H9 (cell line): ENCODE results near the gene MC1R. TPM values are rescaled to one million over a fixed set of nuclear protein-coding genes. Genes with fewer than 3 reads are reported as not detected.

Experiments used
- DNase-seq: peaks from one replicate; pipeline ENCODE4 v3.0.0-alpha.2; 2017
- H2AFZ ChIP-seq: one replicate; pipeline ENCODE4 v1.6.1; 2013; ENCODE audit warnings: mild to moderate bottlenecking, low read length, control low read depth, moderate library complexity
- H2AK5ac ChIP-seq: 2 replicates; pipeline ENCODE4 v1.6.1; 2013; ENCODE audit warnings: low read length, control low read depth, mixed read lengths; ENCODE audit not compliant: insufficient read length
- H2BK120ac ChIP-seq: one replicate; pipeline ENCODE4 v1.6.1; 2013; ENCODE audit warnings: low read depth, mild to moderate bottlenecking, low read length, control low read depth, inconsistent platforms; ENCODE audit not compliant: poor library complexity, severe bottlenecking
- H2BK12ac ChIP-seq: 2 replicates; pipeline ENCODE4 v1.6.1; 2013; ENCODE audit warnings: low read length, control low read depth, mixed read lengths, low read depth; ENCODE audit not compliant: insufficient read length
- H2BK15ac ChIP-seq: 2 replicates; pipeline ENCODE4 v1.6.1; 2013; ENCODE audit warnings: low read depth, low read length, control low read depth
- H2BK20ac ChIP-seq: one replicate; pipeline ENCODE4 v1.6.1; 2013; ENCODE audit warnings: low read depth, mild to moderate bottlenecking, low read length, control low read depth, inconsistent platforms; ENCODE audit not compliant: poor library complexity, severe bottlenecking
- H2BK5ac ChIP-seq: 2 replicates; pipeline ENCODE4 v1.6.1; 2013; ENCODE audit warnings: low read length, control low read depth, mixed read lengths; ENCODE audit not compliant: insufficient read length
- H3K14ac ChIP-seq: 2 replicates; pipeline ENCODE4 v1.6.1; 2013; ENCODE audit warnings: low read length, control low read depth; ENCODE audit not compliant: insufficient read depth
- H3K18ac ChIP-seq: 2 replicates; pipeline ENCODE4 v1.6.1; 2013; ENCODE audit warnings: low read depth, mild to moderate bottlenecking, mixed read lengths, low read length, control low read depth; ENCODE audit not compliant: insufficient read length
- H3K23ac ChIP-seq: 2 replicates; pipeline ENCODE4 v1.6.1; 2013; ENCODE audit warnings: low read length, control low read depth, mixed read lengths, low read depth; ENCODE audit not compliant: insufficient read length
- H3K23me2 ChIP-seq: 2 replicates; pipeline ENCODE4 v1.6.1; 2013; ENCODE audit warnings: low read depth, mild to moderate bottlenecking, mixed read lengths, low read length, control low read depth; ENCODE audit not compliant: insufficient read length, poor library complexity, severe bottlenecking
- H3K27ac ChIP-seq: 2 replicates; pipeline ENCODE4 v1.5.1; 2013; ENCODE audit warnings: low read length, control low read depth, mixed read lengths, low read depth; ENCODE audit not compliant: insufficient read length
- H3K27me3 ChIP-seq: 2 replicates; pipeline ENCODE4 v1.6.1; 2013; ENCODE audit warnings: low read length, control low read depth, inconsistent platforms; ENCODE audit not compliant: insufficient read depth
- H3K4ac ChIP-seq: 2 replicates; pipeline ENCODE4 v1.6.1; 2013; ENCODE audit warnings: low read depth, mild to moderate bottlenecking, control low read depth, inconsistent platforms, low read length, moderate library complexity
- H3K4me1 ChIP-seq: 2 replicates; pipeline ENCODE4 v1.6.1; 2013; ENCODE audit warnings: low read length, control low read depth, inconsistent platforms; ENCODE audit not compliant: insufficient read depth
- H3K4me2 ChIP-seq: 2 replicates; pipeline ENCODE4 v1.6.1; 2013; ENCODE audit warnings: low read length, control low read depth, mixed read lengths; ENCODE audit not compliant: insufficient read length, insufficient read depth
- H3K56ac ChIP-seq: 2 replicates; pipeline ENCODE4 v1.6.1; 2013; ENCODE audit warnings: low read depth, mild to moderate bottlenecking, mixed read lengths, low read length, control low read depth; ENCODE audit not compliant: insufficient read length
- H3K79me1 ChIP-seq: 2 replicates; pipeline ENCODE4 v1.6.1; 2013; ENCODE audit warnings: low read depth, mild to moderate bottlenecking, moderate library complexity, low read length, control low read depth, inconsistent platforms; ENCODE audit not compliant: insufficient read depth, poor library complexity, severe bottlenecking
- H3K79me2 ChIP-seq: 2 replicates; pipeline ENCODE4 v1.6.1; 2013; ENCODE audit warnings: low read length, control low read depth, inconsistent platforms; ENCODE audit not compliant: insufficient read depth
- H3K9ac ChIP-seq: 2 replicates; pipeline ENCODE4 v1.6.1; 2013; ENCODE audit warnings: low read length, control low read depth, mixed read lengths; ENCODE audit not compliant: insufficient read length; ENCODE audit errors: extremely low read depth
- H3K9me3 ChIP-seq: one replicate; pipeline ENCODE4 v1.6.1; 2013; ENCODE audit warnings: low read depth, low read length, inconsistent platforms; ENCODE audit not compliant: control insufficient read depth
- H3T11ph ChIP-seq: one replicate; pipeline ENCODE4 v1.6.1; 2013; ENCODE audit warnings: mild to moderate bottlenecking, low read length, control low read depth, inconsistent platforms
- H4K20me1 ChIP-seq: one replicate; pipeline ENCODE4 v1.6.1; 2013; ENCODE audit not compliant: control insufficient read depth, insufficient read length, insufficient read depth
- H4K5ac ChIP-seq: 2 replicates; pipeline ENCODE4 v1.6.1; 2013; ENCODE audit warnings: low read depth, mild to moderate bottlenecking, mixed read lengths, low read length, control low read depth; ENCODE audit not compliant: insufficient read length
- H4K8ac ChIP-seq: replicated peaks from 2 replicates; pipeline ENCODE4 v1.6.1; 2013; ENCODE audit warnings: low read length, control low read depth, mixed read lengths, low read depth; ENCODE audit not compliant: insufficient read length
- H4K91ac ChIP-seq: 2 replicates; pipeline ENCODE4 v1.6.1; 2013; ENCODE audit warnings: low read depth, mild to moderate bottlenecking, moderate library complexity, mixed read lengths, low read length, control low read depth; ENCODE audit not compliant: insufficient read length
- H3K27ac Mint-ChIP-seq, 3 experiments: 2 replicates in 2 of 3; 3 replicates in 1 of 3; pipeline ENCODE4 v1.8.0; 2020 to 2021; ENCODE audit warnings: mixed read lengths in 3 of 3, mild to moderate bottlenecking in 1 of 3, moderate library complexity in 1 of 3
- H3K27me3 Mint-ChIP-seq: 2 replicates; pipeline ENCODE4 v1.8.0; 2021; ENCODE audit warnings: low read depth, mild to moderate bottlenecking, moderate library complexity, mixed read lengths
- H3K36me3 Mint-ChIP-seq, 3 experiments: 2 replicates in 2 of 3; 3 replicates in 1 of 3; pipeline ENCODE4 v1.8.0; 2020 to 2021; ENCODE audit warnings: low read depth in 3 of 3, mixed read lengths in 3 of 3; ENCODE audit not compliant: insufficient read depth in 1 of 3
- H3K4me1 Mint-ChIP-seq, 2 experiments: 2 replicates each; pipeline ENCODE4 v1.8.0; 2020; ENCODE audit warnings: mixed read lengths in 2 of 2
- H3K4me3 Mint-ChIP-seq, 2 experiments: 2 replicates in 1 of 2; 3 replicates in 1 of 2; pipeline ENCODE4 v1.8.0; 2020 to 2021; ENCODE audit warnings: mild to moderate bottlenecking in 2 of 2, mixed read lengths in 2 of 2, moderate library complexity in 1 of 2
- H3K9me3 Mint-ChIP-seq, 2 experiments: 2 replicates in 1 of 2; 3 replicates in 1 of 2; pipeline ENCODE4 v1.8.0; 2020; ENCODE audit warnings: mild to moderate bottlenecking in 2 of 2, mixed read lengths in 2 of 2, moderate library complexity in 1 of 2
- WGBS: extraction: QIAGEN DNeasy Blood & Tissue Kit; methylation state at CpG from one replicate; pipeline ENCODE4 v1.1.7; 2013; ENCODE audit warnings: missing lambda C conversion rate, low lambda C conversion rate, mixed read lengths; ENCODE audit not compliant: insufficient read length; ENCODE audit errors: extremely low coverage; 5-methylcytosine and 5-hydroxymethylcytosine counted together
- total RNA-seq: library from RNA; stranded (reverse); gene quantifications from 2 replicates; pipeline ENCODE4 v1.2.1, GENCODE V29; 2021
- TF ChIP-seq, protein P1 (sequence below): fragments of 200-600 bp; sonication (generic); conservative IDR thresholded peaks from 3 replicates; pipeline ENCODE4 v1.8.0; 2021; ENCODE audit warnings: antibody characterized with exemption, mild to moderate bottlenecking

MC1R gene
- total RNA-seq, 1 experiment from 2014 or later, result 4.7 TPM

DNA sequence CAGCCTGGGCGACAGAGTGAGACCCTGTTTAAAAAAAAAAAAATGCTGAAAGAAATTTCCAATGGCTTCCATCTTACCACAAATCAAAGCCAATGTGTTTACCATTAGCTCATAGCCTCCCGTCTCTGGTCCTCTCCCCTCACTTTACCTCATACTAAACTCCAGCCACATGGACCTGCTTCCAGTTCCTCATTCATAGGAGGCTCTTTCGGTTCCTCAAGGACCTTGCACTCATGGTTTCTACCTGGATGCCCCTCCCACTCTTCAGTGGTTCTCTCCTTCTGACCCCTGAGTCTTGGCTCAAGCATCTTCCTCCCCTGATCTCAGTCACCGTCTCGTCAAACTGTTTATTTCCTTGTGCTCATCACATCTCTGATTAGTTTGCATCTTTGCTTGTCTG, 26.1 kb downstream of the MC1R start:
- H4K8ac ChIP-seq, result no peak overlapping the region
- no peak overlapping the region for H3K56ac ChIP-seq
- no peak overlapping the region for H2BK20ac ChIP-seq
- H3K9me3 Mint-ChIP-seq, result peaks cover 0 to 4% of the 10 kb centered on the region in 2 experiments; a peak in 2 of 5 replicates
- H3K36me3 Mint-ChIP-seq, result no peaks in the 10 kb centered on the region; a peak in 1 of 7 replicates
- H2BK12ac ChIP-seq, result no peak overlapping the region
- no peak overlapping the region for H3K23ac ChIP-seq
- no peak overlapping the region for H4K91ac ChIP-seq
- no peak overlapping the region for H4K5ac ChIP-seq
- peaks cover 45% of the 10 kb centered on the region for H3K27me3 Mint-ChIP-seq
- H3K23me2 ChIP-seq, result no peaks in the 10 kb centered on the region
- no peaks in the 10 kb centered on the region for H4K20me1 ChIP-seq
- H2AFZ ChIP-seq, result no peak overlapping the region
- no peak for DNase-seq
- H3K9ac ChIP-seq, result no peak overlapping the region
- WGBS, result no CpG with 5 or more reads among the region's 5 CpGs
- TF ChIP-seq, protein P1, sequence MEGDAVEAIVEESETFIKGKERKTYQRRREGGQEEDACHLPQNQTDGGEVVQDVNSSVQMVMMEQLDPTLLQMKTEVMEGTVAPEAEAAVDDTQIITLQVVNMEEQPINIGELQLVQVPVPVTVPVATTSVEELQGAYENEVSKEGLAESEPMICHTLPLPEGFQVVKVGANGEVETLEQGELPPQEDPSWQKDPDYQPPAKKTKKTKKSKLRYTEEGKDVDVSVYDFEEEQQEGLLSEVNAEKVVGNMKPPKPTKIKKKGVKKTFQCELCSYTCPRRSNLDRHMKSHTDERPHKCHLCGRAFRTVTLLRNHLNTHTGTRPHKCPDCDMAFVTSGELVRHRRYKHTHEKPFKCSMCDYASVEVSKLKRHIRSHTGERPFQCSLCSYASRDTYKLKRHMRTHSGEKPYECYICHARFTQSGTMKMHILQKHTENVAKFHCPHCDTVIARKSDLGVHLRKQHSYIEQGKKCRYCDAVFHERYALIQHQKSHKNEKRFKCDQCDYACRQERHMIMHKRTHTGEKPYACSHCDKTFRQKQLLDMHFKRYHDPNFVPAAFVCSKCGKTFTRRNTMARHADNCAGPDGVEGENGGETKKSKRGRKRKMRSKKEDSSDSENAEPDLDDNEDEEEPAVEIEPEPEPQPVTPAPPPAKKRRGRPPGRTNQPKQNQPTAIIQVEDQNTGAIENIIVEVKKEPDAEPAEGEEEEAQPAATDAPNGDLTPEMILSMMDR, result no peak
- H3K79me2 ChIP-seq, result no peaks in the 10 kb centered on the region
- no peaks in the 10 kb centered on the region for H3K79me1 ChIP-seq
- peaks cover 8% of the 10 kb centered on the region; the same call in 1 of the 2 replicates for H3K27me3 ChIP-seq
- no peak overlapping the region for H2BK120ac ChIP-seq
- H3K14ac ChIP-seq, result no peak overlapping the region
- H2AK5ac ChIP-seq, result no peak overlapping the region
- H3K4me2 ChIP-seq, result no peak overlapping the region
- no peak overlapping the region for H2BK15ac ChIP-seq
- no peak overlapping the region for H3T11ph ChIP-seq
- peaks cover 0 to 8% of the 10 kb centered on the region in 2 experiments; a peak in 2 of 4 replicates for H3K4me1 Mint-ChIP-seq
- H3K27ac ChIP-seq, result no peak overlapping the region
- H3K4ac ChIP-seq, result no peak overlapping the region
- no peak overlapping the region for H3K4me3 Mint-ChIP-seq
- no peak overlapping the region for H3K18ac ChIP-seq
- no peak overlapping the region for H3K27ac Mint-ChIP-seq
- H2BK5ac ChIP-seq, result no peak overlapping the region
- H3K9me3 ChIP-seq, result no peaks in the 10 kb centered on the region
- H3K4me1 ChIP-seq, result no peaks in the 10 kb centered on the region
